ENCODE measurements around the gene ATRNL1.
A peak's percentile ranks its signal among the peaks of the same experiment; 100 is the strongest.
"Not testable (repeated sequence)": the region's sequence is repeated elsewhere in the genome, so short reads cannot be mapped to it uniquely, and the experiment has no call there.

ATRNL1 gene

DNA sequence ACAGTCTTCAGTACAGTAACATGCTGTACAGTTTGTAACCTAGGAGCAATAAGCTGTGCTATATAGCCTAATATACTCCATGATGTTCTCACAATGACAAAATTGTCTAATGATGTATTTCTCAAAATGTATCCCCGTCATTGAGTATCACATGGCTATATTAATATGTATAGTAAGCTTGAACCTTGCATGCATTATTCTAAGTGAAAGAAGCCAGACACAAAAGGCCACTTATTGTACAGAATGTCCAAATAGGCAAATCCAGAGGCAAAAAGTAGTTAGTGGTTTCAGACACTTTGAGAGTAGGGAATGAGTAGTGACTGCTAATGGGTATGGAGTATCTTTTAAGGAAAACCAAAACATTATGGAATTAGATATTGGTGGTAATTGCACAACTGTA is 545.1 kb downstream of the ATRNL1 start:
- no peak for DNase-seq

DNA sequence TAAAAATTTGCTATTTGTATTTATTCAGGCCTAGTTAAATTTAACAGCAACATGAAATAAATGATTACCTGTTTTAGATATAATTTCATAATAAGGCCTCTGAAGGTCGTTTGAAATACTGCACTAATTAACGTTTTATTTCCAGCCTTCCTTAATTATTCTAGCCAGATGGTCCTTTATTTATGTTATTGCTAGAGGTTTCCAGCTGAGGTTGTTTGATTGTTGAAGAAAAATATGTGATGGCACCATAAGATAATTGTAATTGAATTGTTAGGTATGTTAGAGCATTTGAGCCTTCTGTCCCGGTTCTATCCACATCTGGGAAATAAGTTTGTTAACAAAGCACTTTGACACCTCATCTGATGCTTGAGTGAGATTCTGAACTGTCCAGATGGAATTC is 556.1 kb downstream of the ATRNL1 start:
- no peak for DNase-seq

DNA sequence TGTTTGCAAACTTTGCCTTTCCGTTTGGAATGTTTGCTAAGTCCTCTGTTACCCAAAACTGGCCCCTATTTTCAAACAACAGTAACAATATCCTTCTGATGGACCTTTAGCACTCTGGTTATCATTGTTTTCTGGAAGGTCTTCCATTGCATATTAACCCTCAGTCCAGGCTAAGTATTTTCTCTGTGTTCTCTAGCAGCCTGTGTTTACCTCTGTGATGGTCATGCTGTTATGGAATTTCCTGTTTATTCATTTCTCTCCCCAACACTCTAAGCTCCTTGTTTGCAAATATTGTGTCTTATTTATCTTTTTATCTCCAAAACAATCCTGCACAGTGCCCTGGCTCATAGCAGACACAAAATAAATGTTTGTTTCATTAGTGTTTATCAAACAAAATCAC is 560.3 kb downstream of the ATRNL1 start:
- no peak for DNase-seq

DNA sequence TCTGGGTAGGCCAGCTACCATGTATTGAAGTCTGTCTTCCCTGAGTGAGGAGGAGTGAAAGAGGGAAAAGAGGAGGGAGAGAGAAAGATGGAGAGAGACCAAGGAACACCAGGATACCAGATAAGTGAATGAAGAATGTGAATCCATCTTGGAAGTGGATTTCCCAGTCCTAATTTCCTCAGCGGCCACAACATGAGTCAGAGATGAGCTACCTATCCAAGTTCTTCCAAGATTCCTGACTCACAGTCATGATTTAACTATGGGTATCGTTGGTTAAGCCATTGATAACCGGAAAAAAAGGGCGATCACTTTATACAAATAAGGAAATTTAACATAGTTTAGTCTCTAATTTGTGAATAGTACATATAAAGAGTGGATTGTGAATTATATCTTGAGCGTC is 561.8 kb downstream of the ATRNL1 start:
- peak; percentile 9 for DNase-seq

DNA sequence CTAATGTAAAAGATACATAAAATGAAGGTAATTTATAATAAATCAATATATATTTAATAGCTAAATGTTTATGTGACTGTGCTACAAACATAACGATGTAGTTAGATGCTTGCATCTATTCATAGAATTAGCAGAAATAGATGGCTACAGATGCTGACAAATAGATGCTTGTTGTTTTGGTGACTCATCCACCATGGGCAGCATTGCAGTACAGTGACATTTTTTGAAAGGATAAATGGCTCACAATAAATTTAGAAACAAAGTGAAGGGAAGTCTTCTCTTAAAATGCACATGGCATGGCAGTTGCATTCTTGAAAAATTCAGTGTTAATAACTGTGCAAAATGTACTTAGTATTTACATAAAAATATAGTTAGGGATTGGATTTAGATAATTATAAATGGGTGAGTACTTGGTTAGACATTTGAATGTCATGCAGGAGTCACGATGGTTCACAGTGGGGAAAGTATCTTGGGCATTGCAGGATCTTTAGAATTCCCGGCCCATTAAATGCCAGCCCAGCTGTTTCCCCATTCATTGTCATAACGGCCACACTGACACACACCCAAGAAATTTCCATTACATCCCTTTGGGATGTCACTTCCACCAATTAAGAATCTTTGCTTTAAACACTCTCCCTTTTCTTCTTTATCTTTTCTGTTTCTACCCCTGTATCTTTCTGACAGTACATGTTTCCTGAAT is 564.1 kb downstream of the ATRNL1 start:
- DNase-seq, result peak; percentile 8

DNA sequence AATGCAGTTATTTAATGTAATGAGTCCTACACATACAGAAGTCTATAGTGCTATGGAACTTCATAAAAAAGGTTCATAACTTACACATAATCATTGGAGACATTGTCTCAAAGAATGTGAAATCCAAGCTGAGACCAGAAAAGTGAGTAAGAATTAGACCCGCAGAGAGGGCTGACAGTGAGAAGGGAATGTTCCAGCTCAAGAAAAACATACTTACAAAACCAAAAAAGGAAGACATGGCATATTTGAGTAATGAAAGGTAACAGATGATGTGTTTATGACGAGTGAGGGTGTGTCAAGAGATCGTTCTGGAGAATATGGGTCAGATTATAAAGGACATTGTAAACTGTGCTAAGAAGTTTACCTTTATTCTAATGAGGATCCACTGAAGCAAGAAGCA is 566.5 kb downstream of the ATRNL1 start:
- DNase-seq, result no peak

DNA sequence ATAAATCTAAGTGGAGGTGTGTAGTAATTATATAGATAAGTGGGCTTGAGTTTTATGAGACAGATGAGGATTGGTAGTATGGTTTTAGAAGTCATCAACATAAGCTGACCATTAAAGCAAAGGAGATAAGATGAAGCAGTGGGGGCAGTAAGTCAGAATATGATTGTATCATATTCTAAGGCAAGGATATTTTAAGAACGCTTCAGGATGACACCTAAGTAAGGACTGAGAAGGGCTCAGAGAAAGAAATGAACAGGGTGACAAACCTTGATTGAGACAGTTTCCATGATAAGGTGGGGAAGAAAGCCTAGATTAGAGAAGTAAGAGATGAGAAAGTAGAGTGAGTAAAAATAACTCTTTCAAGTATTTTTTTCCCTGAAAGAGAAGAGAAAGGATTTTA is 567.2 kb downstream of the ATRNL1 start:
- no peak for DNase-seq

DNA sequence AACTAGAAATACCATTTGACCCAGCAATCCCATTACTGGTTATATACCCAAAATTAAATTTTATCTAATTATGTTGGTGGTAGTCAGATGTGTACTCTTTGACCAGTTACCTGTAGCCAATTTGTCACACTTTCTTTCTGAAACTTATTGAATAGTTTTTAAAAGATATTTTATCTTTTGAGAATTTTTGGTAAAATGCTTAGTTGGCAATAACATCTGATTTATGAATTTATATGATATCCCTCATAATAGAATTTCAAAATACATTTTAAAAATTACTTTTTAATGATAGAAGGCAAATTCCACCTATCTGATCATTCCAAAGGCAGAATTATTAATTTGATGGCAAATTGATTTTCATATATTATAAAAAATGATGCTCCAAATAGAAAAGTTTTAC is 569.3 kb downstream of the ATRNL1 start:
- no peak for DNase-seq

DNA sequence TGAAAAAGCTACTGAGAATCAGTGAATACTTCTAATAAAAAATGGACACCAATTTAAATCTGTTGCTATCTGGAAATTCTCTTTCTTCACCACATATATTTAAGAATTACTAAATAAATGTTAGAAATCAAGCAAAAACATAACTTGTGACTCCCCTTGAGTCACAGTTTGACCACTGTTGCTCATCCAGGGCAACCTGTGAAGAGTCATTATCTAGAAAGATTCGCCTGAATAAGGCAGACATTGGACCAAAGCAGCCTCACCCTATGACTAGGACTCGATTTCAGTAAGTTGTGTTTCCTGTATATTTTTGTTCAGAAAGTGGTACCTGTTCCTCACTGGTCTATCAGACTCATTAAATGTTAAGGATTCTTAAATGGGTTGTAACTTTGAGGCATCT is 572.4 kb downstream of the ATRNL1 start:
- no peak for DNase-seq

DNA sequence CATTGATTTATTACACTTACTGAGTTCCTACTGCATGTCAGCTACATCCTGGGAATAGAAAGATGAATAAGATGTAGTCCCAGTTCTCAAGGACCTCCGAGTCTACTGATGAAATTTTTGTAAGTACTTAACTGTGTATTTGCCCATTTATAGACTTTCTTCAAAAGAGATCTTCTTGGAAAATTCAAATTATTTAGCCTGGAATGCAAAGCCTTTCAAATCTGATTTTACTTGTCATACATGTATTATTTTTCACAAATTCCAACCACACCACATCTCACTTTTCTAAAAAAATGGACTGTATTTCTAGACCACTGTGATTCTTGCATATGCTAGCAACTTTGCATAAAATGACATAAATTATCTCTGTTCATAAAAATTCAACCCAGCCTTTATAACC is 581.3 kb downstream of the ATRNL1 start:
- no peak for DNase-seq

DNA sequence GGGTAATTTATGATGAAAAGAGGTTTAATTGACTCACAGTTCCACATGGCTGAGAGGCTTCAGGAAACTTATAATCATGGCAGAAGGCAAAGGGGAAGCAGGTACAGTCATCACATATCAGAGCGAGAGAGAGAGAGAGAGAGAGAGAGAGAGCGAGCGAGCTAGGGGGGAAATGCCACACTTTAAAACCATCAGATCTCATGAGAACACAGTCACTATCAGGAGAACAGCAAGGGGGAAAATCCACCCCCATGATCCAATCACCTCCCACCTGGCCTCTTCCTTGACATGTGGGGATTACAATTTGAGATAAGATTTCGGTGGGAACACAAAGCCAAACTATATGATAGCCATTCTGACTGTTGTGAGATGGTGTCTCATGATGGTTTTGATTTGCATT is 603.6 kb downstream of the ATRNL1 start:
- DNase-seq, result no peak

DNA sequence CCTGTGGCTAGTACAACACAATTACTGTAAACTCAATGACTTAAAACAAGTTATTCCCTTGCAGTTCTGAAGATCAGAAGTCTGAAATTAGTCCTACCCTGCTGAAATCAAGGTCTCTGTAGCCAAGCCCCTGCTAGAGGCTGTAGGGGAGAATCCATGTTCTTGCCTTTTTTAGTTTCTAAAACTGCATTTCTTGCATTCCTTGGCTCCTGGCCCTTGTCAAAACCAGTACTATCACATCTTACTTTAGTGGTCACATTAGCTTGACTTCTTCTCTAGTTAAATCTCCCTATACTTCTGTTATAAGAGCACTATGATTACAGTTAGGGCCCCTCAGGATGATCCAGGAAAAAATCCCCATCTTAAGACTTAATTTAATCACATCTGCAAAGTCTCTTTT is 612.9 kb downstream of the ATRNL1 start:
- DNase-seq, result peak; percentile 6

DNA sequence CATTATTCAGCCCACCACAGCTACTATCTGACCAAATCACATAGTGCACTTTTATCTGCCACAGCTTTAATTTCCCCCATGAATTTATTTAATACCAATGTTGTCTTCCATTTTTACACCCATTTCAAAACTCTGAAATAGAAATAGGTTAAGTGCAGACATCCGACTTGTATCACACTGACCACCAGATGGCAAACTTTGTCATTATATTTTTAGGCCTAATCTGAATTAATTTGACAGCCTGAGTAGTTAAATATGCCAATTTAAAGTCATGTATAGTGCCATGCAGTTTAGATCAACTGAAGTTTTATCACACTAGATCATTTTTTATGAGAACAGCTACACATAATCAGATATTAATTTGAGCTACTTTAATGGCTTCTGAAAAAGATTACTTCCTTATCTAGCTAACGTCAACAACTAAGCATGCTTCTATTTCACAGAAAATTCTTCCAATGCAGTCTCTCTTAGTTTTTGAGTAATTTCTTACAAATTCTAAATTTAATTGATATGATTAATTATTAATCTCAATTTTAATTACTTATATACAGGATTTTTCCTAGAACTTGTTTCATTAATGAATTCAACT is 613.4 kb downstream of the ATRNL1 start:
- peak; percentile 55 for DNase-seq

DNA sequence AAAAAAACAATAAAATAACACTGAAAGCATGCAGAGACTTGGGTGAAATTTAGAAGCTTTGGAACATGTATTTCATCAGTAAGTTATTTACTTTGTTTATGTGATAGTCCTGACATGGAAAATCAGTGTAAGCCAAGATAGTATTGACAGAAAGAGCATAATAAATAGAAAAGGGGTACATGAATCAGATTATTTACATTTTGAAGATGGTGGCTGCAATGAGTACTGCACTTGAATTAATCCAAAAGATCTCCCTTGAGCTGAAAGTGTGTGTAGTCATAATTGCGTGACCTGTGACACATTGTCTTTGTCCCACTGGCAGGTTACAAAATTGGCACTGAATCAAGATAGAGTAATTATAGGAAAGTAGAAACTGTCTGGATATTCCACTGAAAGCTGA is 617.0 kb downstream of the ATRNL1 start:
- DNase-seq, result no peak

DNA sequence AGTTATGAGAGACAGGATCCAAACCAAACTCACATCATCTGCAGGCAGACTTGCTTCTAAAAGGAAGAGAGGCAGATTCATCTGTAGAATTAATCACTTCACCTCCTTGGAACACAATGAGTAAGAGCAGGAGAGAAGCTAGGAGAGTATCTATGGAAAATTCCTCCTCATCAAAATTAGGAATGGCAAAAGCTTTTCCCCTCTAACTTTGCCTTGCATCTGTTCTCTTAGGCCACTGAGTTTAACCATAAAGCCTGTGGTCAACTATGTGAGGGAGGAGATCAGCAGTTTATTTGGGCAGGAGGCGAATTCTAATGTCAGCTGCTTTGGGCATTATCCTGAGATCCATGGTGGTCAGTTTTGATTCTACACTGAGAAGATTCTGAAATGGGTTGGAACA is 618.1 kb downstream of the ATRNL1 start:
- no peak for DNase-seq

DNA sequence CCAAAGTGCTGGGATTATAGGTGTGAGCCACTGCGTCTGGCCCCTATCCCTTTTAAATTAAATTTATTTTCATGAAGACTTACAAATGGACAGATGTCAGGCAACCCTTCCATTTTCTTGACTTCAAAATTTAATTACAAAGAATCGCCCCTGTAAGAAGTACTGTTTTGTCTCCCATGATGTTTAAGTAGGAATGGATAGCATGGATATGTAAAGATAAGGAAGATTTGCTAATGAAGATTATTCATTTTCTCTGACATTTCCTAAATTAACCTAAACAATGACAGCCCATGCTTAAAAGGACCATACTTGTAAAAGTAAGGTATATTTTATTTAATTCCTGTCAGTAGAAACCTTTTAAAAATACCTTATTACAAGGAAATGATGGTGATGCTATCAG is 627.0 kb downstream of the ATRNL1 start:
- DNase-seq, result no peak

DNA sequence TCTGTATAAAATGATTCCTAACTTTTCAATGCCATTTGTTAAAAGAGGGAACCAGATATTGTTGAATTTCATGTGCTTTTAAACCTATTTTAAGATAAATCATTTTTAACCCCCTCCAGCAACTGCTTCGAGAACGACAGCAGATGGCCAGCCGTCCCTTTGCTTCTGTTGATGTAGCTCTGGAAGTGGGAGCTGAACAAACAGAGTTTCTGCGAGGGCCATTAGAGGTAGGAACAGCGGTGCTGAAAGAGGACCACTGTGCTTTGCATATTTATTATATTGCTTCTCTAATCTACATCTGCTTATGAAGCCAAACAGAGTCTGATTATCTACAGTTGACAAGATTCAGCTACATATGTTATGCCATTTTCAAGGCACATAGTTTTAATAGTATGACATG is 634.0 kb downstream of the ATRNL1 start:
- no peak for DNase-seq

DNA sequence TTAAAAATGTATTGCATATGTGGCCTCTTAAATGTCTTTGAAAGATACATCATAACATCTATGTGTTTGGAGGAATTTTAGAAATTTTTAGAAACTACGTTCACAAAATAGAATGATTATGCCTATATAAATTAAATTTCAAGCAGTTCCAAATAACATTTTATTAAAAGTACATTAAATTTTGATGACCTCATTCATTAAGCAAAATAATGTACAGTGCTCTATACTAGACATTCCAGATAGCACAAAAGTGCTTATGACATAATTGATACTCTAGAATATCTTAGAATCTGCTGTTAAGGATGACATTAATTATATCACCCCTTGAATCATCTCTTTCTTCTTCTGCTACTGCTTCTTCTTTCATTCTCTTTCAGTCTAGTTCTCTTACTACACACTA is 650.9 kb downstream of the ATRNL1 start:
- DNase-seq, result no peak

DNA sequence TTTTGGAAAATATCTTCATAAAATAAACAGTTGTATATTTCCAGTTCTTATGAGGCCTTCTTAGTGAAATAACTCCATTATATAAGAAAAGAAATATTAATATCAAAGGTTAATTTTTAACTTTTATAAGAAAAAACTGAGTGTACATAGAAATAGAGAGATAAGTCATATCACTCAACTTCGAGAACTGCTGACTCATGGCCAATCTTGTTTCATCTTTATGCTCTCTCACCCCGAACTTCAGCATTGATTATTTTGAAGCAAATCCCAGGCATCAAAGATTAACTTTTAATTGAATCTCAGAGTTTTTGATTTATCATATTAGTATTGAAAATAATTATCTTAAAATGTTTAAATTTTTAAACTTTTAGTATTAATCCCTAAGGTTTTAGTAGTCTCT is 652.8 kb downstream of the ATRNL1 start:
- DNase-seq, result no peak

DNA sequence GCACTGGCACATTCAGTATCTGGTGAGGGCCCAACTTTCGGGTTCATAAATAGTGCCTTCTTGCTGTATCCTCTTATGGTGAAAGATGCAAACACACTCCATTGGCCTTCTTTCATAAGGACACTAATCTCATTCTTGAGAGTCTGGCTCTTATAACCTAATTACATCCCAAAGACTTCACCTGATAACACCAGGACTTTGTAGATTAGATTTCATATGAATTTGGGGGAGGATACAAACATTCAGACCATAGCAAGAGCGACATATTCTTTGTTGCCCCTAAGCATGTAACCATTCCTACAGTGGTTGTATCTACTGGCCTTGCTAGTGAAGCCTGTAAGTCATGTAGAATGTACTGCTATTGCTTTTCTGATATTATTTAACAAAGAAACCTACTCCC is 654.6 kb downstream of the ATRNL1 start:
- DNase-seq, result no peak

DNA sequence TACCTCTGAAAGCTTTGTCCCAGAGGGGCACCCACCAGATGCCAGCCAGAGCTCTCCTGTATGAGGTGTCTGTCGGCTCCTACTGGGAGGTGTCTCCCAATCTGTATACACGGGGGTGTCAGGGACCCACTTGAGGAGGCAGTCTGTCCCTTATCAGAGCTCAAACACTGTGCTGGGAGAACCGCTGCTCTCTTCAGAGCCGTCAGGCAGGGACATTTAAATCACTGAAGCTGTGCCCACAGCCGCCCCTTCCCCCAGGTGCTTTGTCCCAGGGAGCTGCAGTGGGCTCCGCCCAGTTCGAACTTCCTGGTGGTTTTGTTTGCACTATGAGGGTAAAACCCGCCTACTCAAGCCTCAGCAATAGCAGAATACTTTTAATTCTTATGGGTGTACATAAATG is 665.3 kb downstream of the ATRNL1 start:
- DNase-seq, result not testable (repeated sequence)

DNA sequence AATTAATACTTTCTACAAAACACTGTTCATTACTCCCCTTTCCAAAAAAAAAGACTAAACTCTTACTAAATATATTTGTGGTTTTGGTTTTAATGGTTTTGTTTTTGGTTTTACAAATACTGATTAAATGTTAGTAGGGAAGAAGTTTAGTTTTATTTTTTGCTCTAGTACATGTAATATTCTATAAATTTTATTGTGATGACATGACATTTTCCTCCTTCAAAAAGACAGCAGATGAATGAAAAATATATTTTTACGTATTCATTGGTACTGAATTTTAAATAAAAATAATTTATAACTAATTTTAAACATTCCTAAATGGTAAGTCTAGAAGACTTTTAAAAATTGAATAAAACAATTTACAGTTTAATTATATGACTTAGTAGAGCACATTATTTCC is 667.0 kb downstream of the ATRNL1 start:
- no peak for DNase-seq

DNA sequence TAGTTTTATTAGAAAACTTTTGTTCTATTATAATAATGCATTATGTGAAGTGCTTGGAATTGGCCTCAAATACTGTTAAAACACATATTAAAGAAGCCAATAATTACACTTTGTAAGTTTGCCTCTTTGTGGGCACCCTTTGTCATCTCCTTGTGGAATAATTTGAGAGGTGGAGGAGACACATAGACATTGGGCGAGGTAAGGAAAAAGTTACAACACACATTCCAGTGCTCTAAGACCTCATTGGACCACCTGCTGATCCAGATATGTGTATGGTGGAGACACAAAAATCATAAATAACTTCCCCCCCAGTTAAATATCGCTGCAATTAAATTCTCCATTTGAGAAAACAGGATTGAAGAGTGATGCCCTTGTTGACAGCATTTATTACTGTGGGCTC is 668.0 kb downstream of the ATRNL1 start:
- no peak for DNase-seq

DNA sequence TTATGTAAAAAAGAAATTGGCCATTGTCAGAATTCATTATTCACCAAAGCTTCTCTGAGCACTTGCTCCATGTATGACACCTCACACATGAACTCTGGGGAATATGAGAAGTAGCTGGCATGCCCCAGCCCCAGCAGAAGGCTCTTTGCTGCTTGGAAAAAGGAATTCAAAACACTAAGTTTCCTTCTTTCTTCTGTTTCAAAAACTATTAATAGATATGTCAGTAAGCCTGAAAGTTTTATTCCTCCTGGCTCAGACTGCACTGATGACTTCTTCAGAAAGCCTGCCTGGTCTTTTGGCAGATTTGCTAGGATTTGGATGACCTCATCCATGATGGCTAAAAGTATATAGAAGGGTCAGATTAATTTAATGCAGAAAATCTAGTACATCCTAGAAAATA is 668.9 kb downstream of the ATRNL1 start:
- DNase-seq, result no peak

DNA sequence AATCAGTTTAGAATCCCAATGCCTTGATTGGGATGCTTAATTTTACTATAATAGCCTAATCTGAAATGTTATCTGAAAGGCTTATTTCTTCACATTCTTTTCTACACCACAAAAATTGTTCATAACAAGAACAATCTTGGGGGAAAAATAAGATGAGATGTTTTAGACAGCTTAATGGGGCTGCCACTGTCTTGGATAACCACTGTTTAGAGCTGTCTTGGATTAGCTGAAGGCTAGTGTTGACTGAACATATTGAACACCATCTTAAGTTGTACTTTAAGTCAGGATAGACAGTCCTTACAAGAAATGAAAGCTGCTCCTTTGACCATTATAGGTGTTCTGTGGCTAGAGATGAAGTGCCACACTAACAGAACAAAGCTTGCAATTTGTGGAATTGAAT is 678.6 kb downstream of the ATRNL1 start:
- DNase-seq, result no peak
